AG09309 (cell line): Measurements from ENCODE around the gene ELAPOR2.
"Not testable (repeated sequence)": the region's sequence is repeated elsewhere in the genome, so short reads cannot be mapped to it uniquely, and the experiment has no call there.

Experiments used
- DNase-seq: peaks from one replicate; pipeline ENCODE4 v3.0.0-alpha.2; 2010; ENCODE audit warnings: low read depth
- H3K4me3 ChIP-seq: 2 replicates; pipeline ENCODE4 v1.5.1; 2011; ENCODE audit warnings: mild to moderate bottlenecking, low read depth, low read length, moderate library complexity; ENCODE audit not compliant: control insufficient read depth
- TF ChIP-seq, protein P1 (sequence below): IDR thresholded peaks from 2 replicates; pipeline ENCODE4 v1.5.1; 2011; ENCODE audit warnings: mild to moderate bottlenecking, low read depth, low read length, inconsistent platforms; ENCODE audit not compliant: insufficient read depth, control insufficient read depth; ENCODE audit errors: missing control alignments

Gene ELAPOR2, protein sequence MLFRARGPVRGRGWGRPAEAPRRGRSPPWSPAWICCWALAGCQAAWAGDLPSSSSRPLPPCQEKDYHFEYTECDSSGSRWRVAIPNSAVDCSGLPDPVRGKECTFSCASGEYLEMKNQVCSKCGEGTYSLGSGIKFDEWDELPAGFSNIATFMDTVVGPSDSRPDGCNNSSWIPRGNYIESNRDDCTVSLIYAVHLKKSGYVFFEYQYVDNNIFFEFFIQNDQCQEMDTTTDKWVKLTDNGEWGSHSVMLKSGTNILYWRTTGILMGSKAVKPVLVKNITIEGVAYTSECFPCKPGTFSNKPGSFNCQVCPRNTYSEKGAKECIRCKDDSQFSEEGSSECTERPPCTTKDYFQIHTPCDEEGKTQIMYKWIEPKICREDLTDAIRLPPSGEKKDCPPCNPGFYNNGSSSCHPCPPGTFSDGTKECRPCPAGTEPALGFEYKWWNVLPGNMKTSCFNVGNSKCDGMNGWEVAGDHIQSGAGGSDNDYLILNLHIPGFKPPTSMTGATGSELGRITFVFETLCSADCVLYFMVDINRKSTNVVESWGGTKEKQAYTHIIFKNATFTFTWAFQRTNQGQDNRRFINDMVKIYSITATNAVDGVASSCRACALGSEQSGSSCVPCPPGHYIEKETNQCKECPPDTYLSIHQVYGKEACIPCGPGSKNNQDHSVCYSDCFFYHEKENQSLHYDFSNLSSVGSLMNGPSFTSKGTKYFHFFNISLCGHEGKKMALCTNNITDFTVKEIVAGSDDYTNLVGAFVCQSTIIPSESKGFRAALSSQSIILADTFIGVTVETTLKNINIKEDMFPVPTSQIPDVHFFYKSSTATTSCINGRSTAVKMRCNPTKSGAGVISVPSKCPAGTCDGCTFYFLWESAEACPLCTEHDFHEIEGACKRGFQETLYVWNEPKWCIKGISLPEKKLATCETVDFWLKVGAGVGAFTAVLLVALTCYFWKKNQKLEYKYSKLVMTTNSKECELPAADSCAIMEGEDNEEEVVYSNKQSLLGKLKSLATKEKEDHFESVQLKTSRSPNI

DNA sequence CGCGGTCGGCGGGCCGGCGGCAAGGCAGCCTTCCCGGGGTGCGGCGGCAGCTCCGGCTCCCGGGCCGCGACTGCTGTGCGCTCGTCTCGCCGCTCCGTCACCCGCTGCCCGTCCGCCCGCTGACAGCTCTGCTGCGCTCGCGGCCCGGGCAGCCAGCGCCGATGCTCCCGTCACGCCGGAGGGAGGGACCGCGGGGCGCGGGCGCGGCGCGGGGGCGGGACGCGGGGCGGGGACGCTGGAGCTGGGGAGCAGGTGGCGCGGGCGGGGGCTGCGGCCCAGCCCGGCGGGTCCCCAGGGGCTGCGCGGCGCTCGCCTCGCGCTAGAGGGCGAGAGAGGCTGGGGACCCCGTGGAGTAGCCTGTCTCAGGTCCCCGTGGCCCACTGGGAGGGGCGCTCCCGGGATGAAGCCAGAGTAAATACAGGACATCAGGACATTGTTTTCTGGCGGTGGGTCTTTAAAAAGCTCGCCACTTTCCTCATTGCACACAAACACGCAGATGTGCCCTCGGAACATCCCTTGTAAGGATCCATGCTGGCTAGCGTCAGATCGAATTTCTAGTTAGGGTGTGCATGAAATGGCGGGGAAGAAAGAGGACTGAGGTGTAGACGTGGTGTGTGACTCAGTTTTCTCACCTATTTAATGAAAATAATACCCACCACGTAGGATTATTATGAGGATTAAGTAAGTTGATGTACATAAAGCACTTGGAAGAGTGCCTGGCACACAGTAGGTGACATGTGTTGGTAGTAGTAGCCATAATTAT lies at the start of gene ELAPOR2:
Gene ELAPOR2 (minus strand): TSS at position 130 of the 763 bp plus-strand sequence. CDS start 141 bp downstream, outside the sequence.
- peak within 1 kb of the TSS; percentile 32 for H3K4me3 ChIP-seq
- TF ChIP-seq, protein P1, sequence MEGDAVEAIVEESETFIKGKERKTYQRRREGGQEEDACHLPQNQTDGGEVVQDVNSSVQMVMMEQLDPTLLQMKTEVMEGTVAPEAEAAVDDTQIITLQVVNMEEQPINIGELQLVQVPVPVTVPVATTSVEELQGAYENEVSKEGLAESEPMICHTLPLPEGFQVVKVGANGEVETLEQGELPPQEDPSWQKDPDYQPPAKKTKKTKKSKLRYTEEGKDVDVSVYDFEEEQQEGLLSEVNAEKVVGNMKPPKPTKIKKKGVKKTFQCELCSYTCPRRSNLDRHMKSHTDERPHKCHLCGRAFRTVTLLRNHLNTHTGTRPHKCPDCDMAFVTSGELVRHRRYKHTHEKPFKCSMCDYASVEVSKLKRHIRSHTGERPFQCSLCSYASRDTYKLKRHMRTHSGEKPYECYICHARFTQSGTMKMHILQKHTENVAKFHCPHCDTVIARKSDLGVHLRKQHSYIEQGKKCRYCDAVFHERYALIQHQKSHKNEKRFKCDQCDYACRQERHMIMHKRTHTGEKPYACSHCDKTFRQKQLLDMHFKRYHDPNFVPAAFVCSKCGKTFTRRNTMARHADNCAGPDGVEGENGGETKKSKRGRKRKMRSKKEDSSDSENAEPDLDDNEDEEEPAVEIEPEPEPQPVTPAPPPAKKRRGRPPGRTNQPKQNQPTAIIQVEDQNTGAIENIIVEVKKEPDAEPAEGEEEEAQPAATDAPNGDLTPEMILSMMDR: no peak
- no peak for DNase-seq

DNA sequence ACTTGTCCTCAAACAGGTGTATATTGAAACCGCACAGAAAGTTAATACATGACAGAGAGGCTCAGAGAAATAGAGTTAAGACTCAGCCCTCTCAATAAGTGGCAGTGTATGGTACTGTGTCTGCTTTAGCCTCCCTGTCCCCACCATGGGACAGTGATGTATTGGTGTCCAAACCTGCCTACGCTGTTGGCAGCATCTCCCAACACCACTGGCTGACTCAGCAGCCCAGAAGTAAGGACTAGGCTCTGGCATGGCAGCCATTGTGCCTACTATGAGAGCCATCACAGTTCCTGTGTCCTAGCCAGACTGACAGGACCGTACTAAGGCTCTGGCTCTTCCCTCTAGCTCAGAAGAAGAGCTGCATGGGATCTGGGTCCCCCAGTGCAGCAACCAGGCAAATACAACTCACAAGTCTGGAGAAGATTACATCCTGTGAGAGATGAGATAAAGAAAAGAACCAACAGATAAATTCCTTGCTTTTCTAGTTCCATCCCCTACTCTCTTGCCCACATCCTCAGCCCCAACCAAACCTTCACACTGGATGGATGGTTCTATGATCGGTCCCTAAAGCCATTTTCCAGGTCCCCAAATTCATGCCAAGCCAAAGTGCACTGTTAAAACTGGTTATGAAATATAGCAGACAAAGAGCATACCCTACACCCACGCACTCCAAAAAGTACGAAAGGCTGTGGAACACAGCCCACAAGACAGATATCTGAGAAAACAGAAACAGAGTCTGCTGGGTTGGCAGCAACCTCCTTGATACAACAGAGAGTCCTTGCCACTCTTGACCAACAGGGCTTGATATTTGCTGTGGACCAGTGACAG lies 48.7 kb upstream of the ELAPOR2 start:
- H3K4me3 ChIP-seq: no peak overlapping the region
- DNase-seq: no peak
- TF ChIP-seq, protein P1: no peak

DNA sequence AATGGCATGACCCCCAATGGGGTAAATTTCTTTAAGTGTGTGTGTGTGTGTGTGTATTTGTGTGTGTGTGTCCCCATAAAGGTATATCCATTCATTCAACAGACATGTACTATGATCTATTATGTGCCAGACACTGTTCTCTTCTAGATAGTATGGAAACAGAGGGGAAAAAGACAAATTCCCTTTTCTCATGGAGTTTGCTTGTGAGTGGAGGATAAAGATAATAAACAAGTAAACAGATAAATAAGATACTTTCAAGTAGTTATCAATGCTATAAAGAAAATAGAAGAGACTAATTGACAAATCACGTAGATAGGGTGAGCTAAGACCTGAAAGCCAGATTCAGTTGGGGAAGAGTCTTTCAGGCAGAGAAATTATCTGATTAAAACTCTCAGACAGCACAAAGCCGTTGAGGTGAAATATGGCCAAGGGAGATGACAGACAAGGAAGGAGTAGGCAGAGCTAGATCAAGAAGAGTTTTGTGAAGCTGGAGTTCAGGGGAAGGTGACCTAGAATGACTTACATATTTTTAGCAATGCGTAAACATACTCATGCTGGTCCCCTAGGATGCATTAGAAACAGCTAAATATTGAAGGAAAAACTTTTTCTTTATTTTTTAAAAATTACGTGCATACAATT lies 47.6 kb upstream of the ELAPOR2 start:
- no peak overlapping the region for H3K4me3 ChIP-seq
- TF ChIP-seq, protein P1: no peak
- no peak for DNase-seq

DNA sequence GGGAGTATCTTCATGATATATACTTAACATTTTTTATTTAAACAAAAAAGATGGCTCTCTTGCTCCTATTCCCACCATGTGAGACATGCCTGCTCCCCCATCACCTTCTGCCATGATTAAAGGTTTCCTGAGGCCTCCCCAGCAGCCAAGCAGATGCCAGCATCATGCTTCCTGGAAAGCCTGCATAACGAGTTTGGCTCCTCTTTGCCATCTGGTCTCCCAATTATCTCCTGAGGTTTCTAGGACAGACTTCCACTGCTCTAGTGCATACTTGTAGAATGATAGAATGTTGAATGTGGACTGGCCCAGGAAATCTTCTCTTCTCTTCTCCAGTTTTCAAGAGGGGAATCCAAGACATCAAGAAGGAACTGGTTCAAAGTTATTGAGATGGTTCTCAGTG lies 45.9 kb upstream of the ELAPOR2 start:
- no peak for DNase-seq
- H3K4me3 ChIP-seq: no peak overlapping the region
- TF ChIP-seq, protein P1: no peak

DNA sequence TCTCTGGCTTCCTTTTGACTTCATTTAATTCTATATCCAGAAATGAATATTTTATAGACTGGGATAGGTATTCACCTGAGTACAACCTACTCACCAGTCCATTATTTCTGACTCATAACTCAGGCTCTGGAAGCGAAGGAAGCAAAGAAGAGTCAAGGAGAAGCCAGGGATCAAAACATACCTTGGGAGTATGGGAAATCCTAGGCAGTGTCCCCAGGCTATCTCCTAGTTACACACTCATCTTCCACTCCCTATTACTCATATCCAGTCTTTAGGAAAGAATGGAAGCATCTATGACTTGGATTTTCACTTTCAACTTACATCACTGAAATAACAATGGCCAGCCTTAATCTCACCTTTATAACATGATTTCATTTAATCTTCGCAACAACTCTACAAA lies 40.9 kb upstream of the ELAPOR2 start:
- TF ChIP-seq, protein P1: no peak
- no peak overlapping the region for H3K4me3 ChIP-seq
- no peak for DNase-seq

DNA sequence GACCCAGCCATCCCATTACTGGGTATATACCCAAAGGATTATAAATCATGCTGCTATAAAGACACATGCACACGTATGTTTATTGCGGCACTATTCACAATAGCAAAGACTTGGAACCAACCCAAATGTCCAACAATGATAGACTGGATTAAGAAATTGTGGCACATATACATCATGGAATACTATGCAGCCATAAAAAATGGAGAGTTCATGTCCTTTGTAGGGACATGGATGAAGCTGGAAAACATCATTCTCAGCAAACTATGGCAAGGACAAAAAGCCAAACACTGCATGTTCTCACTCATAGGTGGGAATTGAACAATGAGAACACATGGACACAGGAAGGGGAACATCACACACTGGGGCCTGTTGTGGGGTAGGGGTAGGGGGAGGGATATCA lies 37.9 kb upstream of the ELAPOR2 start:
- H3K4me3 ChIP-seq, DNase-seq: not testable (repeated sequence)
